Stomach (tissue), 9 donors: ENCODE results near the gene TRIM14. TPM values are rescaled to one million over a fixed set of nuclear protein-coding genes. Genes with fewer than 3 reads are reported as not detected.
A peak's percentile ranks its signal among the peaks of the same experiment; 100 is the strongest.

Experiments
- DNase-seq, 2 donors: peaks; one replicate each; pipeline versions ENCODE4 v3.0.0 to v3.0.0-alpha.2; 2013 to 2019
- H3K27ac ChIP-seq, 5 donors: fragments of 200-600 bp in 4 of 5; sonication (generic) in 4 of 5; one replicate each; pipeline ENCODE4 v1.5.1; 2013 to 2019; ENCODE audit warnings: mild to moderate bottlenecking in 1 of 5, moderate library complexity in 1 of 5
- H3K27me3 ChIP-seq, 3 donors: fragments of 200-600 bp; sonication (generic); one replicate each; pipeline ENCODE4 v1.5.1; 2017 to 2019; ENCODE audit warnings: mixed run types in 1 of 3
- H3K36me3 ChIP-seq, 4 donors: fragments of 200-600 bp; sonication (generic); 1 replicate in 3 of 4; 2 replicates in 1 of 4; pipeline ENCODE4 v1.5.1; 2016 to 2019
- H3K4me1 ChIP-seq, 4 donors: fragments of 200-600 bp; sonication (generic); one replicate each; pipeline ENCODE4 v1.5.1; 2016 to 2019
- H3K4me3 ChIP-seq, 4 donors: fragments of 200-600 bp; sonication (generic) in 3 of 4; one replicate each; pipeline ENCODE4 v1.5.1; 2016 to 2019; ENCODE audit warnings: mild to moderate bottlenecking in 1 of 4
- H3K9me3 ChIP-seq, 4 donors: fragments of 200-600 bp; sonication (generic); one replicate each; pipeline ENCODE4 v1.5.1; 2016 to 2019
- EP300 ChIP-seq: sonication (generic); formaldehyde crosslinking; IDR thresholded peaks from one replicate; pipeline ENCODE4 v1.6.1; 2017; ENCODE audit warnings: antibody characterized with exemption
- POLR2A ChIP-seq, 4 donors: fragments of 450-650 bp; IDR thresholded peaks; one replicate each; pipeline ENCODE4 v1.6.1; 2016; ENCODE audit warnings: antibody characterized with exemption in 4 of 4, control low read depth in 2 of 4, mild to moderate bottlenecking in 1 of 4, moderate library complexity in 1 of 4
- POLR2AphosphoS5 ChIP-seq, 3 donors: sonication (generic); formaldehyde crosslinking; IDR thresholded peaks; one replicate each; pipeline ENCODE4 v1.6.1; 2016; ENCODE audit warnings: antibody characterized with exemption in 3 of 3
- WGBS, 5 donors: extraction: QIAGEN DNeasy Blood & Tissue Kit in 3 of 5; methylation state at CpG; one replicate each; pipeline versions ENCODE4 v1.1.5 to v1.1.7; 2013 to 2018; 5-methylcytosine and 5-hydroxymethylcytosine counted together
- intact Hi-C: fragments of 100-400 bp; cut with DNase I; formaldehyde crosslinking; loops from one replicate; pipeline ENCODE4 v1.15.1; 2023; ENCODE audit warnings: low total_unique reads
- polyA plus RNA-seq, 3 donors: library from polyadenylated mRNA; stranded (reverse); fragments of 200-250 nt; gene quantifications; one replicate each; pipeline ENCODE4 v1.2.3, GENCODE V29; 2013
- total RNA-seq, 5 donors: library from RNA; depleted of rRNA; stranded (reverse); fragments of >200 nt; gene quantifications; one replicate each; pipeline versions ENCODE4 v1.1.0 to v1.2.3, GENCODE V29; 2014 to 2016
- TF ChIP-seq, protein P1 (sequence below), 7 experiments: fragments of 450-650 bp in 4 of 7; fragments of 200-600 bp in 3 of 7; sonication (generic) in 3 of 7; IDR thresholded peaks; one replicate each; pipeline ENCODE4 v1.5.1; 2016 to 2019; ENCODE audit warnings: antibody characterized with exemption in 7 of 7, control low read depth in 2 of 7, mild to moderate bottlenecking in 1 of 7
- donor health status: healthy with polysubstance abuse.
- donor health status: Bipolar disorder and iron deficiency.
- donor health status: healthy.

Gene TRIM14
- total and polyA plus RNA-seq, 8 donors = 4.7 to 249 (median 10.7) TPM

DNA sequence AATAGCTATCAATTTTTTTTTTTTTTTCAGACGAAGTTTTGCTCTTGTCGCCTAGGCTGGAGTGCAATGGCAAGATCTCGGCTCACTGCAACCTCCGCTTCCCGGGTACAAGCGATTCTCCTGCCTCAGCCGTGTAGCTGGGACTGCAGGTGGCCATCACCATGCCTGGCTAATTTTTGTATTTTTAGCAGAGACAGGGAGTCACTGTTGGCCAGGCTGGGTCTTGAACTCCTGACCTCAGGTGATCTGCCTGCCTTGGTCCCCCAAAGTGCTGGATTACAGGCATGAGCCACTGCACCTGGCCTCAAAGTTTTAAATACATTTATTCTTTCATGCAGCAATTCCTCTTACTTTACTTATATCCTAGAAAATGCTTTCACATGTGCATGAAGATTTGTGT lies 17.6 kb downstream of the TRIM14 start:
- Histone ChIP-seq H3K36me3 (peaks cover 5 to 57% (median 23%) of the 10 kb centered on the region in 4 donors), H3K9me3 (no peaks in the 10 kb centered on the region), H3K27me3 (no peaks in the 10 kb centered on the region), H3K4me3 (no peak overlapping the region), H3K27ac (peak overlapping the region in 2 of 5 donors; percentile 53 to 58), H3K4me1 (peaks cover 0 to 13% (median 5%) of the 10 kb centered on the region in 4 donors)
- no peak for DNase-seq
- TF ChIP-seq POLR2AphosphoS5 (IDR thresholded peaks at IDR 0.05) (no peak), EP300 (no peak), POLR2A (IDR thresholded peaks at IDR 0.05) (no peak)
- TF ChIP-seq, protein P1, sequence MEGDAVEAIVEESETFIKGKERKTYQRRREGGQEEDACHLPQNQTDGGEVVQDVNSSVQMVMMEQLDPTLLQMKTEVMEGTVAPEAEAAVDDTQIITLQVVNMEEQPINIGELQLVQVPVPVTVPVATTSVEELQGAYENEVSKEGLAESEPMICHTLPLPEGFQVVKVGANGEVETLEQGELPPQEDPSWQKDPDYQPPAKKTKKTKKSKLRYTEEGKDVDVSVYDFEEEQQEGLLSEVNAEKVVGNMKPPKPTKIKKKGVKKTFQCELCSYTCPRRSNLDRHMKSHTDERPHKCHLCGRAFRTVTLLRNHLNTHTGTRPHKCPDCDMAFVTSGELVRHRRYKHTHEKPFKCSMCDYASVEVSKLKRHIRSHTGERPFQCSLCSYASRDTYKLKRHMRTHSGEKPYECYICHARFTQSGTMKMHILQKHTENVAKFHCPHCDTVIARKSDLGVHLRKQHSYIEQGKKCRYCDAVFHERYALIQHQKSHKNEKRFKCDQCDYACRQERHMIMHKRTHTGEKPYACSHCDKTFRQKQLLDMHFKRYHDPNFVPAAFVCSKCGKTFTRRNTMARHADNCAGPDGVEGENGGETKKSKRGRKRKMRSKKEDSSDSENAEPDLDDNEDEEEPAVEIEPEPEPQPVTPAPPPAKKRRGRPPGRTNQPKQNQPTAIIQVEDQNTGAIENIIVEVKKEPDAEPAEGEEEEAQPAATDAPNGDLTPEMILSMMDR (IDR thresholded peaks at IDR 0.05) = no peak
- WGBS, 5 donors = 87 to 95% (median 93%) methylated on average over 7 of the region's 7 CpGs
- intact Hi-C loops = no loop called here

DNA sequence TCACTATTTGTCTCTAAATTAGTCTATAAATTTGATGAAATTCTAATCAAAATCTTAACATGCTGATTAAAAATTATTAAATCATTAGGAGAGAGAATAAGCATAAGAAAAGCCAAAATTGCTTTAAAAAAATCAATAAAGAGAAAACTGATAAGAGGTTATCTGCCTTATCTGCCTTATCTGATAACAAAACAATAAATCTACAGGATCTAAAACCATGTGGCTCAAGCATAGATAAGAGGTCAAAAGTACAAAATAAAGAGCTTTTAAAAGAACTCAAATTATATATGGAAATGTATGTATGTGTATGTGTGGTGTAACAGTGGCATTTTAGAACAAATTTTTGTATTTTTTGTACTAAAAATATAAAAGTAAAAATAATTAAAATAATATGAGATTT lies 18.6 kb downstream of the TRIM14 start:
- no peak for DNase-seq
- no peak overlapping the region for H3K27ac ChIP-seq

GRCh38 chr9:98099898-98100297 lies 19.1 kb downstream of the TRIM14 start:
- H3K27ac ChIP-seq = peak overlapping the region in 1 of 5 donors; percentile 11
- intact Hi-C loops = loop anchor here (10.0 kb wide), 1 partner anchor 85 kb away; no protein-coding TSS in a partner anchor
- peak in 1 of 2 donors; percentile 41 for DNase-seq
- peaks cover 5 to 58% (median 25%) of the 10 kb centered on the region in 4 donors for H3K36me3 ChIP-seq
- WGBS, 5 donors = 28 to 57% (median 40%) methylated on average over 5 of the region's 5 CpGs
- no peak overlapping the region for H3K4me3 ChIP-seq
- H3K9me3 ChIP-seq = no peaks in the 10 kb centered on the region
- TF ChIP-seq EP300 (no peak), POLR2A (IDR thresholded peaks at IDR 0.05) (no peak), POLR2AphosphoS5 (IDR thresholded peaks at IDR 0.05) (no peak)
- TF ChIP-seq, protein P1 (IDR thresholded peaks at IDR 0.05) = no peak
- H3K4me1 ChIP-seq = peaks cover 0 to 13% (median 5%) of the 10 kb centered on the region in 4 donors
- no peaks in the 10 kb centered on the region for H3K27me3 ChIP-seq

More for the DNA sequence above, 18.6 kb downstream of the TRIM14 start:
- H3K4me3 ChIP-seq = no peak overlapping the region
- no peaks in the 10 kb centered on the region for H3K27me3 ChIP-seq
- peaks cover 0 to 13% (median 5%) of the 10 kb centered on the region in 4 donors for H3K4me1 ChIP-seq
- TF ChIP-seq EP300 (no peak), POLR2AphosphoS5 (IDR thresholded peaks at IDR 0.05) (no peak), POLR2A (IDR thresholded peaks at IDR 0.05) (no peak)
- TF ChIP-seq, protein P1 (IDR thresholded peaks at IDR 0.05) = no peak
- H3K36me3 ChIP-seq = peaks cover 5 to 58% (median 23%) of the 10 kb centered on the region in 4 donors
- intact Hi-C loops = no loop called here
- no peaks in the 10 kb centered on the region for H3K9me3 ChIP-seq

DNA sequence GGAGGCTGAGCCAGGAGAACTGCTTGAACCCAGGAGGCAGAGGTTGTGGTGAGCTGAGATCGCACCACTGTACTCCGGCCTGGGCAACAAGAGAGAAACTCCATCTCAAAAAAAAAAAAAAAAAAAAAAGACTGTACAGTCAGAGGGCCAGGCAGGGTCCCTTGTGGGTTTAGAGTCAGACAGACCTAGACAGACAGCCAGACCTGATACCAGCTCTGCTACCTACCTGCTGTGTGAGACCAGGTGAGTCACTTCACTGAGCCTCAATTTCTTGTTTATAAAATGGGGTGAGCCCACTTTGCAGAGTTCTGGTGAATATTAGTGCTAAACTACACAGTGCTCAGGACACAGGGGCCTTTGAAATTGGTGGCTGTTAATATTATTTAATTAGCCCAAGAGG lies 19.7 kb downstream of the TRIM14 start:
- Histone ChIP-seq H3K4me1 (peaks cover 0 to 13% (median 5%) of the 10 kb centered on the region in 4 donors), H3K27ac (peak overlapping the region in 1 of 5 donors; percentile 11), H3K9me3 (no peaks in the 10 kb centered on the region), H3K27me3 (no peaks in the 10 kb centered on the region), H3K4me3 (no peak overlapping the region), H3K36me3 (peaks cover 5 to 58% (median 29%) of the 10 kb centered on the region in 4 donors)
- no peak for DNase-seq
- TF ChIP-seq, protein P1 (IDR thresholded peaks at IDR 0.05) = no peak
- no peak for TF ChIP-seq EP300
- no peak for TF ChIP-seq POLR2AphosphoS5 (IDR thresholded peaks at IDR 0.05)
- no peak for TF ChIP-seq POLR2A (IDR thresholded peaks at IDR 0.05)
- intact Hi-C loops = loop anchor here (10.0 kb wide), 1 partner anchor 85 kb away; no protein-coding TSS in a partner anchor
- WGBS, 5 donors = 93 to 97% (median 96%) methylated on average over 2 of the region's 2 CpGs
